SIG-M5 treated with dmso at 0.1 percent for 504 hours (cell line): ENCODE data around the gene MSL1.
A peak's percentile ranks its signal among the peaks of the same experiment; 100 is the strongest.

Source experiments
- DNase-seq: peaks from one replicate; lab custom pipeline; 2025; ENCODE audit not compliant: unreplicated experiment; lab: John Stamatoyannopoulos, UW

Gene MSL1, protein sequence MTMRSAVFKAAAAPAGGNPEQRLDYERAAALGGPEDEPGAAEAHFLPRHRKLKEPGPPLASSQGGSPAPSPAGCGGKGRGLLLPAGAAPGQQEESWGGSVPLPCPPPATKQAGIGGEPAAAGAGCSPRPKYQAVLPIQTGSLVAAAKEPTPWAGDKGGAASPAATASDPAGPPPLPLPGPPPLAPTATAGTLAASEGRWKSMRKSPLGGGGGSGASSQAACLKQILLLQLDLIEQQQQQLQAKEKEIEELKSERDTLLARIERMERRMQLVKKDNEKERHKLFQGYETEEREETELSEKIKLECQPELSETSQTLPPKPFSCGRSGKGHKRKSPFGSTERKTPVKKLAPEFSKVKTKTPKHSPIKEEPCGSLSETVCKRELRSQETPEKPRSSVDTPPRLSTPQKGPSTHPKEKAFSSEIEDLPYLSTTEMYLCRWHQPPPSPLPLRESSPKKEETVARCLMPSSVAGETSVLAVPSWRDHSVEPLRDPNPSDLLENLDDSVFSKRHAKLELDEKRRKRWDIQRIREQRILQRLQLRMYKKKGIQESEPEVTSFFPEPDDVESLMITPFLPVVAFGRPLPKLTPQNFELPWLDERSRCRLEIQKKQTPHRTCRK

DNA sequence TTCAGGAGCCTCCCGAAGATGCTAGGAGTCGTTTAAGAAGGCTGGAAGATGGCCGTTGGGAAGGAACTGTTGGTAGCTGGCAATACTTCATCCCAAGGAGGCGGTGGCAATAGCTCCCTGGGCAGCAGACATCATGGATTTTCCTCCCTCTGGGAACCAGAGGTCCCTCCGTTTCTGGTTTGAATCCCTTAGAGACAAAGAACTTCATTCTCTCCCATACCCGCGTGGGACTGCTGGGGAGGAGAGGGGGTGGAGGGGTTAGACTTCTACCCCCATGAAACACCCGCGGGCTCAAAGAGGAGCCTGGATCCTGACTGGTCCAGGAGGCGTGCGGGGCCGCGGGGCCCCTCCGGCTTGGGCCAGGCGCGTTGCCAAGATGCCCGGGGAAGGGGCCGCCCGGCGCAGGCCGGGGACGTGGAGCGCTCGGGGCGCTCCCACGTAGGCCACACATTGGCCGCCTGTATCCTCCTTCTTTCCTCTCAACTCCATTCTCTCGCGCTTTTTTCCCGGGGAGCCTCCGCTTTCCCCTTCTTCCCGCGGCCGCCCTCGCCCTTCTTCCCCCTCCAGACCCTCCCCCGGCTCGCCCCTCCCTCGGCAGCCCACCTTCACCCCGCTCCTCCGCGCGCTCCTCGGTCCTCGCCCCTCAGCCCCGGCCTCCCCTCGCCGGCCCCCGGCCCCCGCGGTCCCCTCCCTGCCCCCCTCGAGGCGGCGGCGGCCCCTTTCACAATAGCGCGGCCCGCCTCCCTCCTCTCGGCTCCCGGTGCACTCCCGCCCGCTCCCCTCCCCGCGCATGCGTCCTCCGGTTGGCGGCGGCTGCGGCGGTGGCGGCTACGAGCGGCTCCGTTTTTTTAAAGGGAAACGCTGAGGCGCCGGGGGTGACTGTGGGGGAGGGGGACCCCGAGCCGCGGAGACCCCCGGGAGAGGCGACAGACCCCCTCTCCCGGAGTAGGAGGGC is at the start of gene MSL1:
MSL1 (plus strand) TSS at position 791 of the 955 bp plus-strand sequence. CDS start 642 bp downstream, outside the sequence.
- peak; percentile 67 for DNase-seq

DNA sequence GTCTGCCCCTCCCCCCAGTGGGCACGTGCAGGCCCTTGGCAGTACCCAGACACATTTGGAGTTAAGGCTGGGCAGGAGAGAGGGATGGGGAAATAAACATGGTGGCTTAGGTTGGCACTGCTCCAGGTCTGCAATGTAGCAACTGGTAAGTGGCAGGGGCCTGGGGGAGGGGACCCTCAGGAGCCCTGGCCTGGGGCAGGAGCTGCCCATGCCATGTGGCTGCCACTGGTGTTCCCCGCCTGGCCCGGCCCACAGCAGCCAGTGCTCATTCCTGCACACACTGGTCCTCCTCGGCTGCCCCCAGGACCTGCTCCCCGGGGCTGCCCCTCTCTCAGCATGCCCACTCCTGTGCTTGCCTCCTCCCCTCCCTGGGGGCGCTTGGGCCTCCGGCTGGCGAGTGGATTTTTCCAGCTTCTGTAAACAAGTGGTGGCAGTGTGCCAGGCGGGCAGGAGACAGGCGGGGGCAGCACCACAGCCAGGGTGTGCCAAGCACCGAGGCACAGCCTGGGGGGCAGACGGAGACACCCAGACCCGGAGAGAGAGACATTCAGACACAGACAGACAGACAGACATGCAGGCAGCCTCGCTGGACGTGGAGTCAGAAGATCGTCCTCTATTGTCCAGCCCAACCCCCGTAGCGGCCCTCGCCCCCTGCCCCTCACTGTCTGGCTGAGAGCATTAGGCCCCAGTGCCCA is 49.6 kb upstream of the MSL1 start:
- no peak for DNase-seq

DNA sequence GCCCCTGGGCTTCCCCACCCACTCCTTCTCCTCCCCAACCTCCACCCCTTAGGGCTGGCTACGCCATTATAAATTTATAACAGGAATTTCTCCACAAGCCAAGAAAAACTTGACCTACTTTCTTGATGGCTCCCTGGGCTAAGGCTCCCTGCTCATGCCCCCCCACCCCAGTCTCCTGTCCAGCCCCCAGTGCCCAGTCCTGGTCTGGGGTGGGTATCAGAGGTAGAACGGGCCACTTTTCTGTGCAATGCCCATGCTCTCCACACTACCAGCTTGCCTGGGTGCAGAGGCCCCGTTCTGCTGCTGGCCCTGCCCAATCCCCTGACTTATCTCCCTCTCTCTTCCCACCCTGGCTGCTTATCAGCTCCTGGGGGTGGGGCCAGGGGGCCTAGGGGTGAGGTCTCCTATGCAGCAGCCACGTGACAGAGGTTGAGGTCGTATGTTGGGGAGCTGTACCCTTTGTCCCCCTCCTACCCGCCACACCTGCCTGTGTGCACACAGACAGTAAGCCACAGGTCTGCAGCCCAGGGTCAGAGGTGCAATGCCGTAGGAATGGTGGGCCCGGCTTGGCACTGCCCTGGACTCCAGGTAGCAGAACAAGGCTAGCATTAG is 48.9 kb upstream of the MSL1 start:
- DNase-seq: no peak

DNA sequence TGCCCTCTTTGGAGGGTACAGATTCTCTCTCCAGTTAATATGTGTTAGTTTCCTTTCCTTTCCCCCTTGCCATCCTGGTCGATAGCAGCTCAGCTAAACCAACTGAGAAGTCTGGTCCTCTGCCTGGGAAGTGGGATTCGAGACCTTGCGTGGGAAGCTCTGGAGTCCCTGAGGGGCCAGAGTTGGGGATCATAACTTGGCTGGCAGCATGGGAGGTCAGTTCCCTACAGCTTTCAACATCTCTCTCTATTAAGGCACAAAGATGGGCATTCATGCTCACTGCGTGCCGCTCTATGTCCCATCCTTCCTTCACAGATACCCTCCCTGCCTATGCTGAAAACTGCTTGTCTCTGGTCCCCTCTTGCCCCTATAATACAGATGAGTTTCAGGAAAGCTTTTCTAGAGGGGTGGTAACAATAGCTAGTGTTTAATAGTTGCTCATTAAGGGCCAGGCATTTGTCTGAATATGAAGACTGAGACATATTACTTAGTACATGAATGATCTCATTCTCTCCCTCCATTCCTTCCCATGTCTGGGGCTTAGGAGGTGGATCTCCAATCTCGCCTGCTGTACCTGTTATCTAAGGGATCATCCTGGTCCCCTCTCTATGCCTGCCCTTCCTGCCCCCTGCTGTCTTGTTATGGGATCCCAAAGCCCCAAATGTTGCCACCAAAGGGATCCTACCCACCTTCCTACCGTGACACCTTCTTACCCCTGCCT is 48.2 kb upstream of the MSL1 start:
- no peak for DNase-seq

DNA sequence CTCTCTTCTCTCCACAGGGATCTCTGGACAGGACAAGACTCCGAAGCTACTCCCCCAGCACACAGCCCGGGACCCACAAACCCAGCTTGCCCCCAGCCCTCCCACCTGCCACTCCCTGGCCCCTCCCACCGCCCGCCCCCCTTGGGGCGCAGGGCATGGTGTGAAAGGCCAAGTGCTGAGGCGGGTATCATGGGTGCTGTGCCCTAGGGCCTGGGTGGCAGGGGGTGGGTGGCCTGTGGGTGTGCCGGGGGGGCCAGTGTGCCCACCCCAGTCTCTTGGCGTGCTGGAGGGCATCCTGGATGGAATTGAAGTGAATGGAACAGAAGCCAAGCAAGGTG is 47.6 kb upstream of the MSL1 start:
- DNase-seq: no peak

DNA sequence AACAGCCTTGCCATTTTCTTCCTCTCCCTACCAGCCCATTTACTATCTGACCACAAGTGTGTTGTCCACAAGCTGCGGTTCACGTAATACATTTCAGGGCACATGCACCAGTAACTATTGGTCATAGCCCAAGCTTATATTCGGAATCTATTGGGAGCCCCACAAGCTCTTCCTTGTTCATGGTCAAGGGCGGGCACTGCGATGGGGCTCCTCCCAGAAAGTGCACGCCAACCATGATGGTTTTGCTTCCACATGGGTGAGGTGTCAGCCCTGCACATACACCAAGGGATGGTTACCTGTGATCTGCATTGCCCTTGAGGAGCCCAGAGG is 46.9 kb upstream of the MSL1 start:
- DNase-seq: no peak

DNA sequence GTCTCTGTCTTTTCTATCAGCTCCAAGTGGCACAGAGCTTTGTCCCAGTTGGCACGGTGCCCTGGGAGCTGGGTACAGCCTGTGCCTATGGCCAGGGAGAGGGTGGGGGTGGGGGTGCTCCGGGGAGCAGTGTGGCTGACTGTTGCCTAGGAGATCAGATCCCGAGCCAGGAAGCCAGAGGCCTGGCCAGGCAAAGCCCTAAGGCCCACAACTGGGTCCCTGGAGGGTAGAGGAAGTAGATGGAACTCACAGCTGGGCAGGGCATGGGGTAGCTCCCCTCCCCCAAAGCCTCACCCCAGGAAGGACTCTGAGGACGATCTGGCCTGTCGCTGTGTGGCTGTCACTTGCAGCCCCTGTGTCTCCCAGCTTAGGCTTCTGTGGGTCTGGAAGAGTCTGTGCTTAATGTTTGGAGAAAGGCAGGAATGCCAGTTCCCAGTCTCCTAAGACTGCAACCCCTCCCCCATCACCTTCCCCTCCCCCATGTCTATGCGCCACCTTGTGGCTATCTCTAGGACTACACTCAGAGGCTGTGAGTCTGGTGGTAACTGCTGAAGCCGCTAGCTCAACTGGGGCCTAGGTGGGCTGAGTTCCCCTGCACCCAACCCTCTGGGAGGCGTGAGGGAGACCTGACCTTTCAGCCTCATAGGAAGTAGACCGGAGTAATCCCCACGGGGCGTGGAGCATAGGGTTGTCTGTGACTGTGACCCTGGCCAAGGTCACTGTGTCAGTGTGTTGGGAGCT is 46.4 kb upstream of the MSL1 start:
- peak; percentile 43 for DNase-seq

DNA sequence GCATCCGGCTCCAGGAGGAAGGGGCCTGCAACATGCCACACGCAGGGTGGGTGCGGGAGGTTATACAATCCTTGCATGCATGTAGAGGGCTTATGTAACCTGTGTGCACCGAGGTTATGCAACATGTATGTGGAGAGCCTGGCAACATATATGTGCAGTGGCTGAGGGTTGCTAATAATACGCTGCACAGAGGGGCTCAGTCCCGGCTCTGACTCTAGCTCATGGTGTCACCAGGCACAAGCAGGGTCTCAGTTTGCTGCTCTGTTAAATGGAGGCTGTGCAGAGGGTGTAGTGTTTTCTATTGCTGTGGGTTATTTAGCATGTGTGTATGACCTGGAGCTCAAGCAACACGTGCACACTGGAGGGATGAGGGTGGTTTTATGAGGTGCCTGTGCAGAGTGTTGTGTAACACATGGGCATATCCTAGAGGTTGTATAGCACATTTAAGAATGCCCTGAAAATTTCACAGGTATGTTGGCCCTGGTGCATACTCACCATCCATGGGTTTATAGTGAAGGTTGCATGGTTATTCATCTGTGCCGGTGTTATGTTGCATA is 45.8 kb upstream of the MSL1 start:
- no peak for DNase-seq

DNA sequence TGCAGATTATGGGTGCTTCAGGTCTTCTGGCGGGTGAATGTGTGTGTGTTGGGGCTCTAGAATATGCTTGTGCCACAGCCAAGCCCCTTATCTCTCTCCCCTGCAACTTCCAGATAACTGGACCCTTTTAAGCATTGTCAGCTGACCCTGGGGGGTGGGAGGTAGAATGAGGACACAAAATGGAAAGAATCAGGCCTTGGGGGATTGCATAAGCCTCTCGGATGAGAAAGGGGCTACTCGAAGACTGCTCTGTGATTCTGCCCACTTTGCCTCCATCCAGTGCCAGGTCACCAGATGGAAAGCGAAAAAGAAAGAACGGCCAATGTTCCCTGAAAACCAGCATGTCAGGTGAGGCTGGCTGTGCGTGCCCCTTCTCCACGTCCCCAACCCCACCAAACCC is 45.2 kb upstream of the MSL1 start:
- no peak for DNase-seq

DNA sequence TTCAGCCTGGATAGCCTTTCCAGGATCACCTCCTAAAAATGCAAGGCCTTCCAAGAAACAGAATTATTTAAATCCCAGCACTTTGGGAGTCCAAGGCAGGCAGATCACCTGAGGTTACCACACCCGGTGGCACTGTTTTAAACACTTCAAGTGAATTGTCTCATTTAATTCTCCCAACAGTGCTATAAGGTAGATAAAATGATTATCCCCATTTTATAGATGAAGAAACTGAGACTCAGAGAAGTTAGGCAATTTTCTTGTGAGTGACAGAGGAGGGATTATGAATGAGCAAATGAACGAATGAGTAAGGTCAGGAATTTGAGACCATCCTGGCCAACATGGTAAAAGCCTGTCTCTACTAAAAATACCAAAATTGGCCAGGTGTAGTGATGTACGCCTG is 42.2 kb upstream of the MSL1 start:
- no peak for DNase-seq

DNA sequence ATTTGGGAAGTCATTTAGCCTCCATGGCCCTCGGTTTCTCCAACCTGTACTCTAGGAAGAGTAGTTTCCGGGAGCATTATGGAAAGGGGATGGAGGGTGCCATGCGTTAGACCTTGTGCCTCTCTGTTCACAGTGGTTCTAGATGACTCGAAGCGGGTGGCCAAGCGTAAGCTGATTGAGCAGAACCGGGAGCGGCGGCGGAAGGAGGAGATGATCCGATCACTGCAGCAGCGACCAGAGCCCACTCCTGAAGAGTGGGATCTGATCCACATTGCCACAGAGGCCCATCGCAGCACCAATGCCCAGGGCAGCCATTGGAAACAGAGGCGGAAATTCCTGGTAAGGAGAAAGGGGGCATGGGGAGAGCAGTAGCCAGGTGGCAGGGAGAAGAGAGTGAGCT is 37.3 kb upstream of the MSL1 start:
- DNase-seq: no peak

DNA sequence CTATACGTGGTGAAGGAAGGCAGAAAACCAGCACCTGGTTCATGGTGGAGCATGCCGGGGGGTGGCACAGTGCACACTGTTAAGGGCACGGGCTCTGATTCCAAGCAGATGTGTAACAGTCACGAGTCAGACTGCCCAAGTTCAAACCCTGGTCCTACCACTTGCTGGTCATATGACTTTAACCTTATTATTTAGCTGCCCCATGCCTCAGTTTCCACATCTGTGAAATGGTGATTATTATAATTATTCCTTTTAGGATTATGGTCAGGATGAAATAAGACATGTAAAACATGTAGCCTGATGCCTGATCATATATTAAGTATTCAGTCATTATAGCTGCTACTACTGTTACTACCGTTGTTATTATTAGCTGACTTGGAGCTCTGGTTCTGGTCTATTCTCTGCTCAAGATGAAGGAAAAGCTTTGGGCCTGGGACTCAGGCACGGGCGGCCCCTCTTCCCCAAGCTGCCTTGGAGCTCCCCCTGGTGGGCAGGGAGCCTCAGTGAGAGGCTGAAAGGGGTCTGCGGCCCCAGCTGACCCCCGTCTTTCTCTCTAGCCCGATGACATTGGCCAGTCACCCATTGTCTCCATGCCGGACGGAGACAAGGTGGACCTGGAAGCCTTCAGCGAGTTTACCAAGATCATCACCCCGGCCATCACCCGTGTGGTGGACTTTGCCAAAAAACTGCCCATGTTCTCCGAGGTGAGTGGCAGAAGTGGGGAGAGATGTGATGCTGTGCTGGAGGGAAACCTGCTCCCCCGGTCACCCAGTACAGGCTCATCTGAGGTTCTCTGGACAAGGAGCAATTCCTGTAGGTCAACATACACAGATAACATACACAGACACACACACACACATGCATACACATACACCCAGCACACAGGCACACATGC is 35.4 kb upstream of the MSL1 start:
- no peak for DNase-seq

DNA sequence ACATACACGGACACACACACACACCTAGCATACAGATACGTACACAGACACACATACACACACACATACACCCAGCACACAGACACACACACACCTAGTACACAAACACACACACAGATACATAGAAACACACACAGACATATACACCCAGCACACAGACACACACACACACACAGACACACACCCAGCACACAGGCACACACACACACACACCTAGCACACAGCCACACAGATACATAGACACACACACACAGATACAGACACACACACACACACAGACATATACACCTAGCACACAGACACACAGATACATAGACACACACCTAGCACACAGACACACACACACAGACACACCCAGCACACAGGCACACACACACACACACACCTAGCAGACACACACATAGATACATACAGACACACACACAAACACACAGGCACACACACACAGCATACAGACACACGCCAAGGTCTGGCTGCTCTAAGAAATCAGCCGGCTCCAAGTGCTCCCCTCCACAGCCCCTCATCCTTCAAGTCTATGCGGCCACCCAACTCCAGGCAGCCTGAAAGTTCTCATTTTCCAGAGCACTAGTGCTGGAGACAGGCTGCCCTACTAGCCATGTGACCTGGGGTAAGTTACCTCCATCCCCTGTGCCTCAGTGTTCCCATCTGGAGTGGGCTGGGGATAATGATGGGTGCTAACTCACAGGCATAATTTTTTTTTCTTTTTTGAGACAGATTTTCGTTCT is 34.5 kb upstream of the MSL1 start:
- DNase-seq: no peak

DNA sequence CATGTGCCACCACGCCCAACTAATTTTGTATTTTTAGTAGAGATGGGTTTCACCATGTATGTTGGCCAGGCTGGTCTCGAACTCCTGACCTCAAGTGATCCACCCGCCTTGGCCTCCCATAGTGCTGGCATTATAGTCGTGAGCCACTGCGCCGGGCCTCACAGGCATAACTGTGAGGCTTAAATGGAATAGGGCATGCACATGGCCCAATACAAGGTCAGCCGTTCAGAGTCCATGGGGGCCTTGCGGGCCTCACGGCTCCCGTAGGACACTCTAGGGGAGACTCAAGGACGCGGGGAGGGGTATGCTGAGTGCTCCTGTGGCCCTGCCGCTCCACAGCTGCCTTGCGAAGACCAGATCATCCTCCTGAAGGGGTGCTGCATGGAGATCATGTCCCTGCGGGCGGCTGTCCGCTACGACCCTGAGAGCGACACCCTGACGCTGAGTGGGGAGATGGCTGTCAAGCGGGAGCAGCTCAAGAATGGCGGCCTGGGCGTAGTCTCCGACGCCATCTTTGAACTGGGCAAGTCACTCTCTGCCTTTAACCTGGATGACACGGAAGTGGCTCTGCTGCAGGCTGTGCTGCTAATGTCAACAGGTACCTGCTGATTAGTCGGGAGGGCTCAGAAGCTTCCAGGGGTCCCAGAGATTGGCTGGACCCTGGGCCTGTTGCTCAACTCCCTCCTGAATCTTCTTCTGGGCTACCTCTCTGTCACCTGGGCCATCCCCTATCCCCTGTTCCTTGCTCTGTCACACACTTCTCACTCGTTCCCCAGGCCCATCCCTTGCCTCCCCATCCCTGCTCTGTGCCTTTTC is 33.7 kb upstream of the MSL1 start:
- DNase-seq: no peak

DNA sequence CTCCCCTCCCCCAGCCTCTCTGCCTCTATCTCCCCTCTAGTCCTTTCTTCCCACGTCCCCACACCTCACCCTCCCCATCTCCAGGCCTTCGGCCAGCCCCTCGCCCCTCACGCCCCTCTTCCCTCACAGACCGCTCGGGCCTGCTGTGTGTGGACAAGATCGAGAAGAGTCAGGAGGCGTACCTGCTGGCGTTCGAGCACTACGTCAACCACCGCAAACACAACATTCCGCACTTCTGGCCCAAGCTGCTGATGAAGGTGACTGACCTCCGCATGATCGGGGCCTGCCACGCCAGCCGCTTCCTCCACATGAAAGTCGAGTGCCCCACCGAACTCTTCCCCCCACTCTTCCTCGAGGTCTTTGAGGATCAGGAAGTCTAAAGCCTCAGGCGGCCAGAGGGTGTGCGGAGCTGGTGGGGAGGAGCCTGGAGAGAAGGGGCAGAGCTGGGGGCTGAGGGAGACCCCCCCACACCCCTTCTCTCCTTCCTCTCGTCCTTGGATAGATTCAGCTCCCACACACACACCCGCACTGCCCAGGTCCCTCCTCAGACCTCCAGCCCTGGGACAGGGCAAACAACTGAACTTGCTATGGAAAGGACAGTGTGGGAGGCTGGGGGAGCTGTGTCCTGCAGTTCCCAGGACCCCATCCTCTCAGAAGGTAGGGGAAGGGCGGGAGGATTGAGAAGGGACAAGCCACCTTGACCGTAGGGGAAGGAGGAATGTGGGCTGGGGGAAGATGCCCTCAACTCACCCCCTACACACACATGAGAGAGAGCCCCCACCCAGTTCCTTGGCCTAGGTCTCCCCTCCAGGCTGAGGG is 32.5 kb upstream of the MSL1 start:
- no peak for DNase-seq
